PFSK-1 (cell line): ENCODE data around the gene CDH15.

ENCODE experiments used
- FOXP2 ChIP-seq: optimal IDR thresholded peaks from 2 replicates; pipeline ENCODE3; 2011; ENCODE audit warnings: borderline replicate concordance, control low read depth, inconsistent platforms; ENCODE audit not compliant: insufficient read depth; ENCODE audit errors: extremely low read length, extremely low read depth
- POLR2AphosphoS5 ChIP-seq: IDR thresholded peaks from 2 replicates; pipeline ENCODE4 v1.6.1; 2012; ENCODE audit warnings: low read depth, mild to moderate bottlenecking, control low read depth, low read length, moderate library complexity
- REST ChIP-seq, 2 experiments: IDR thresholded peaks; 2 replicates each; pipeline versions ENCODE4 v1.6.1 to v1.8.0; 2011 to 2012; ENCODE audit warnings: low read depth in 2 of 2, low read length in 2 of 2, control low read depth in 1 of 2, inconsistent platforms in 1 of 2, mild to moderate bottlenecking in 1 of 2, moderate library complexity in 1 of 2; ENCODE audit not compliant: insufficient read depth in 1 of 2
- SIN3A ChIP-seq: IDR thresholded peaks from 2 replicates; pipeline ENCODE4 v1.6.1; 2012; ENCODE audit warnings: mild to moderate bottlenecking, low read length, moderate library complexity, borderline replicate concordance; ENCODE audit not compliant: insufficient read depth
- TAF1 ChIP-seq: IDR thresholded peaks from 2 replicates; pipeline ENCODE4 v1.6.1; 2012; ENCODE audit warnings: low read length, control low read depth, borderline replicate concordance; ENCODE audit not compliant: insufficient read depth

DNA sequence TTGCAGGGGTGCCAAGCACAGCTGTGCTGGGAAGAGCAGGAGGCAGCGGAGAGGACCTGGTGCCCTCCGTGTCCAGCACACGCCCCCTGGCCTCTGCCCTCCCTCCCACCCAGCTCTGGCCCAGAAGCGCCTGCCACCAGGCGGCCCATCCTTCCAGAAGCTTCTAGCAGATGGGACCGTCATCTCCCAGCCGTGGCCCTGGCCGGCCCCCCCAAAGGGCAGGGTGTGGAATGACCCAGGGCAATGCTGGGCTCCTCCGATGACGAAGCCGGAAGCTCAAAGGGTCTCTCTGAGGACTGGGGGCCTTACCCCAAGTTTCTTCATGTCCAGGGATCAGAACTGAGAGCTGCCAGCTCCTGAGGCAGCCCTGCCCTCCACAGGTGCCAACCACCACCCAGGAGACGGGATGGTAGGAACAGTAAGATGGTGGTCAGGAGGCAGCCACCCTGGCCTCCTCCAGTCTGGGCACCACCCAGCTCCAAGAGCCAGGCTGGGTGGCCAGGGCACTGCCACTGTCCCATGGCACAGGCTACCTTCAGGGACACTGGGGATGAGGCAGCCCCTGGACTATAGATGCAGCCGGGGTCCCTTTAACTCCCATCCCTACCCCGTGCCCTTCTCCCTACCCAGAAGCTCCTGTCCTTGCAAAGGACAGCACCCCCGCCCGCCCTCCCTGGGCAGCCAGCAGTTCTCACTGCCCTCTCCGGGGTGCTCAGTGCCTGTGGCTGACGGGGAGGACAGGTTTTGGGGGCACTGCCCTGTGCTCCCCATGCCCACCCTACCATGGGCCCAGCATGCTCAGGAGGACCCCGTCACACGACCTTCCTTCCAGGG is 6.5 kb upstream of the CDH15 start:
- no peak for TF ChIP-seq POLR2AphosphoS5
- no peak for TF ChIP-seq TAF1
- no peak for TF ChIP-seq REST (IDR thresholded peaks at IDR 0.05; ENCODE audit: insufficient read depth in 1 of 2, low read depth in 2 of 2, low read length in 2 of 2)
- no peak for TF ChIP-seq SIN3A
- TF ChIP-seq FOXP2: no peak
